ENCODE results near the gene SYNGR2. TPM values are rescaled to one million over a fixed set of nuclear protein-coding genes. Genes with fewer than 3 reads are reported as not detected.
"Not testable (repeated sequence)": the region's sequence is repeated elsewhere in the genome, so short reads cannot be mapped to it uniquely, and the experiment has no call there.

The SYNGR2 gene
- total RNA-seq, 2 donors from 2014 or later = 133 to 284 TPM

GRCh38 chr17:78170692-78171590 is 2.6 kb downstream of the SYNGR2 start:
- H3K27ac ChIP-seq = peak overlapping the region in 1 of 2 donors; percentile 95
- intact Hi-C loops (cut with DNase I) = loop anchor here (10.0 kb wide), 1 partner anchor 126 kb away; no protein-coding TSS in a partner anchor
- no peaks in the 10 kb centered on the region for H3K9me3 ChIP-seq
- 83% methylated on average over 22 of the region's 31 CpGs for WGBS
- DNase-seq (ENCODE audit: low spot score) = no peak
- H3K27me3 ChIP-seq (replicated peaks; ENCODE audit: insufficient read depth) = no peaks in the 10 kb centered on the region
- H3K4me3 ChIP-seq = no peak overlapping the region
- TF ChIP-seq CTCF (IDR thresholded peaks at IDR 0.05) (no peak), POLR2AphosphoS5 (IDR thresholded peaks at IDR 0.05) (no peak), POLR2A (IDR thresholded peaks at IDR 0.05) (no peak)
- peaks cover 0 to 6% of the 10 kb centered on the region in 2 donors for H3K36me3 ChIP-seq
- peaks cover 16% of the 10 kb centered on the region for H3K4me1 ChIP-seq (replicated peaks)

- H3K9me3 ChIP-seq; H3K36me3 ChIP-seq; H3K4me3 ChIP-seq; H3K27me3 ChIP-seq (replicated peaks; ENCODE audit: insufficient read depth); DNase-seq (ENCODE audit: low spot score): not testable (repeated sequence)
- 88% methylated on average over 16 of the region's 19 CpGs for WGBS
- Histone ChIP-seq H3K4me1 (replicated peaks) (peaks cover 18% of the 10 kb centered on the region), H3K27ac (peak overlapping the region; percentile 76 to 95)
- intact Hi-C loops (cut with DNase I) = loop anchor here (10.0 kb wide), 1 partner anchor 127 kb away; no protein-coding TSS in a partner anchor
Measured at GRCh38 chr17:78171591-78172248, 3.3 kb downstream of the SYNGR2 start.

GRCh38 chr17:78172249-78173051 is 4.1 kb downstream of the SYNGR2 start:
- no peaks in the 10 kb centered on the region for H3K27me3 ChIP-seq (replicated peaks; ENCODE audit: insufficient read depth)
- H3K36me3 ChIP-seq = peaks cover 0 to 6% of the 10 kb centered on the region in 2 donors
- peak; percentile 16 for TF ChIP-seq POLR2AphosphoS5 (IDR thresholded peaks at IDR 0.05)
- no peak for TF ChIP-seq CTCF (IDR thresholded peaks at IDR 0.05)
- peak; percentile 25 for TF ChIP-seq POLR2A (IDR thresholded peaks at IDR 0.05)
- H3K9me3 ChIP-seq = no peaks in the 10 kb centered on the region
- intact Hi-C loops (cut with DNase I) = loop anchor here (10.0 kb wide), 1 partner anchor 128 kb away; no protein-coding TSS in a partner anchor
- H3K27ac ChIP-seq = peak overlapping the region; percentile 76 to 95
- peaks cover 18% of the 10 kb centered on the region for H3K4me1 ChIP-seq (replicated peaks)
- WGBS = 49% methylated on average over 18 of the region's 19 CpGs
- DNase-seq (ENCODE audit: low spot score) = no peak
- no peak overlapping the region for H3K4me3 ChIP-seq

GRCh38 chr17:78173097-78173715 is 4.8 kb downstream of the SYNGR2 start:
- H3K4me3 ChIP-seq = no peak overlapping the region
- TF ChIP-seq POLR2A (IDR thresholded peaks at IDR 0.05) (no peak), POLR2AphosphoS5 (IDR thresholded peaks at IDR 0.05) (no peak), CTCF (IDR thresholded peaks at IDR 0.05) (no peak)
- peaks cover 18% of the 10 kb centered on the region for H3K4me1 ChIP-seq (replicated peaks)
- H3K27me3 ChIP-seq (replicated peaks; ENCODE audit: insufficient read depth) = no peaks in the 10 kb centered on the region
- peak overlapping the region; percentile 76 to 95 for H3K27ac ChIP-seq
- DNase-seq (ENCODE audit: low spot score) = no peak
- H3K9me3 ChIP-seq = no peaks in the 10 kb centered on the region
- intact Hi-C loops (cut with DNase I) = loop anchor here (10.0 kb wide), 1 partner anchor 128 kb away; no protein-coding TSS in a partner anchor
- H3K36me3 ChIP-seq = peaks cover 0 to 6% of the 10 kb centered on the region in 2 donors
- 46% methylated on average over 11 of the region's 11 CpGs for WGBS

Measured in prostate gland (tissue), 2 donors.